GM21825 (cell line): ENCODE results near the gene DCLRE1B.
"Not testable (repeated sequence)": the region's sequence is repeated elsewhere in the genome, so short reads cannot be mapped to it uniquely, and the experiment has no call there.

Experiments used
- ATAC-seq: cut with Tn5 transposase; IDR thresholded peaks from one replicate; pipeline ENCODE4 v1.9.1; 2021; ENCODE audit warnings: mild to moderate bottlenecking, moderate library complexity; ENCODE audit not compliant: unreplicated experiment

DCLRE1B gene

GRCh38 chr1:113946112-113946511, 41.0 kb downstream of the DCLRE1B start:
- no peak for ATAC-seq

- ATAC-seq: no peak
Measured at GRCh38 chr1:113946678-113947387, 41.7 kb downstream of the DCLRE1B start.

GRCh38 chr1:113947388-113948107, 42.4 kb downstream of the DCLRE1B start:
- no peak for ATAC-seq

GRCh38 chr1:113948151-113948550, 43.0 kb downstream of the DCLRE1B start:
- ATAC-seq: not testable (repeated sequence)

GRCh38 chr1:113949007-113949406, 43.9 kb downstream of the DCLRE1B start:
- no peak for ATAC-seq

- no peak for ATAC-seq
Measured at GRCh38 chr1:113950908-113951307, 45.8 kb downstream of the DCLRE1B start.

DNA sequence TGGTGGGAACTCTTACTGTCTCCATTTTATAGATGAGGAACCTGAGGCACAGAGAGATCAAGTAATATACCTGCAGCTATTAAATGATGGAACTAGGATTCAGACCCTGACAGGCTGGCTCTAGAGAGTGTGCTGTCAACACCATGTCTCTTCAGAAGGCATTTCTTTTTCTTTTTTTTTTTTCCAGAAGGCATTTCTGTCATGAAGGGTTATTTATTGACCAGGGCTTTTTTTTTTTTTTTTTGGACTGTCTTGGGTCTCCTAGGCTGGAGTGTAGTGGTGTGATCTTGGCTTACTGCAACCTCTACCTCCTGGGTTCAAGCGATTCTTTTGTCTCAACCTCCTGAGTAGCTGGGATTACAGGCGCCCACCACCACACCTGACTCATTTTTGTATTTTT, 46.6 kb downstream of the DCLRE1B start:
- no peak for ATAC-seq

- no peak for ATAC-seq
Measured at GRCh38 chr1:113957984-113958383, 52.9 kb downstream of the DCLRE1B start.

GRCh38 chr1:113958691-113959090, 53.6 kb downstream of the DCLRE1B start:
- ATAC-seq: no peak

DNA sequence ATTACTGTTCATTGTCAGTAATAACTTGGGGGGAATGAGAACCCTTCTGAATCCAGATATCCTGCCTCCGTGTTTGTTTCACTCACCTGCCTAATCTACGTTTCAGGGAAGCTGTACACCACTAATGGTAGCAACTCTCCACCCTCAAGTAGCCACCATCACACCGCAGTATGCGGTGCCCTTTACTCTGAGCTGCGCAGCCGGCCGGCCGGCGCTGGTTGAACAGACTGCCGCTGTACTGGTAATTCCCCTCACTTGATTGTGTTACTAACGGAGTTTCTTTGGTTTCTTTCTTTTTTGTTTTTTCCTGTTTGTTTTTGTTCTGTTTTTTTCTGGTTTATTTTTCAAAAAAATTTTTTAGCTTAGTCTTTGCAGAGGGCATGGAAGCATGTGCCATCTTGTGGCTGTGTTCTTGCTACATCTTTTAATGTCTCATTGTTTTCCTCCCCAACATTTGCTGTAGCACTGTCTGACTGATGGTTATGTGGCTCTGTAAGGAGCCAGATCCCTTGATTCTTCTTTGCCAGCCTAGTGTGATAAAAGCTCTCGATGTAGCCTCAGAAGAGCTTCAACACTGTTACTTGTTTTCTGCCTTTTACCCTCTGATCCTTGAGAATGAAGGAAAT, 58.3 kb downstream of the DCLRE1B start:
- no peak for ATAC-seq
